Epithelial cell of umbilical artery (primary cell): ENCODE data around the gene UBE2D4. TPM values are rescaled to one million over a fixed set of nuclear protein-coding genes. Genes with fewer than 3 reads are reported as not detected.

Source experiments
- total RNA-seq: library from RNA; depleted of rRNA; stranded (reverse); fragments of >200 nt; gene quantifications from 2 replicates; pipeline ENCODE4 v1.2.3, GENCODE V29; 2014

The UBE2D4 gene
- total RNA-seq, result 6.8 and 7.4 TPM in 2 replicates

GRCh38 chr7:43925984-43926797, at the start of gene UBE2D4:
Gene UBE2D4 (plus strand): TSS chr7:43926436. CDS start chr7:43926533, 97 bp downstream.

GRCh38 chr7:43906331-43907010, 19.8 kb upstream of the UBE2D4 start, which contains the start of gene URGCP:
Gene URGCP (minus strand): TSS chr7:43906596. CDS start chr7:43906575, 21 bp downstream.

DNA sequence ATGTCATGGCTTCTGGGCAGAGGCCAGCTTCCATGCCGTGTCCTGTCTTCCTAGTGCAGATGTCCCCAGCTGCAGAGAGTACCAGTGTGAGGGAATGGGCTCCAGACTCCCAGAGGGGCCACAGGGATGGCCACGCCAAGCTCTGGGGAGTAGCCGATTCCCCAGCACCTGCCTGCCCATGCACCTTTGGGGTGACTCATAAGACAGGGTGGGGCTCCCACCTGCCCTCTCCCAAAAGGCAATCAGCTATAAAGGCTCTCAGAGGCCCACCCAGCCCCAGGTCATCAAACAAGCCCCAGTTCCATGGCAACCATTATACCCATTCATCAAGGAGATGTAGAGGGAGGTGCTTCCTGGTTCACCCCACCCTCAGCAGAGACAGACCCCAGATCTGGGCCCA, 71.3 kb downstream of the UBE2D4 start, which contains the start of gene SPDYE1:
SPDYE1 (plus strand) TSS at position 366 of the 400 bp plus-strand sequence. CDS start 2,053 bp downstream, outside the sequence.

Other genes starting within 250 kb of the UBE2D4 start
- 69.2 and 71.1 TPM in 2 replicates for gene COA1, start 196.9 kb upstream of the UBE2D4 start, total RNA-seq
- gene BLVRA, start 167.8 kb upstream of the UBE2D4 start, total RNA-seq, result 32.8 and 47.3 TPM in 2 replicates
- gene MRPS24, start 56.9 kb upstream of the UBE2D4 start, total RNA-seq, result 85.0 and 89.0 TPM in 2 replicates
- 20.5 and 35.4 TPM in 2 replicates for gene URGCP, start 19.8 kb upstream of the UBE2D4 start, total RNA-seq
- gene SPDYE1, start 71.5 kb downstream of the UBE2D4 start, total RNA-seq, result not detected in 2 replicates
- gene DBNL, start 118.3 kb downstream of the UBE2D4 start, total RNA-seq, result 158 and 167 TPM in 2 replicates
- not detected in 2 replicates for gene PGAM2, start 139.1 kb downstream of the UBE2D4 start, total RNA-seq
- 6.8 and 8.2 TPM in 2 replicates for gene POLM, start 156.1 kb downstream of the UBE2D4 start, total RNA-seq
- 4.7 and 5.8 TPM in 2 replicates for gene AEBP1, start 177.9 kb downstream of the UBE2D4 start, total RNA-seq
- 75.7 and 83.1 TPM in 2 replicates for gene POLD2, start 197.1 kb downstream of the UBE2D4 start, total RNA-seq
- gene MYL7, start 214.9 kb downstream of the UBE2D4 start, total RNA-seq, result not detected in 2 replicates